GM13976 (cell line): ENCODE results near the gene SECISBP2.

Experiments
- DNase-seq: peaks from one replicate; pipeline ENCODE4 v3.0.0; 2012; ENCODE audit warnings: low spot score
- CTCF ChIP-seq: IDR thresholded peaks from 2 replicates; pipeline ENCODE4 v1.5.1; 2012; ENCODE audit warnings: borderline replicate concordance, mild to moderate bottlenecking; ENCODE audit not compliant: insufficient read depth; ENCODE audit errors: extremely low read depth, missing control alignments, control extremely low read depth
- in situ Hi-C: fragments of 300-500 bp; cut with MboI; formaldehyde crosslinking; loops from one replicate; pipeline ENCODE4 v1.12.0; 2022; ENCODE audit warnings: low sequenced_read_pairs, mixed read lengths, inconsistent platforms; ENCODE audit not compliant: unreplicated experiment

SECISBP2 gene

GRCh38 chr9:89317282-89317681 lies 1.0 kb upstream of the SECISBP2 start:
- no peak for DNase-seq
- in situ Hi-C loops, result no loop called here
- TF ChIP-seq CTCF, result no peak

GRCh38 chr9:89319015-89319905 lies 960 bp downstream of the SECISBP2 start:
- in situ Hi-C loops, result no loop called here
- no peak for DNase-seq
- no peak for TF ChIP-seq CTCF

- in situ Hi-C loops, result no loop called here
- no peak for TF ChIP-seq CTCF
- DNase-seq, result no peak
Measured at GRCh38 chr9:89323390-89323789, 5.1 kb downstream of the SECISBP2 start.

- in situ Hi-C loops, result no loop called here
- no peak for DNase-seq
- no peak for TF ChIP-seq CTCF
Measured at GRCh38 chr9:89325733-89326132, 7.4 kb downstream of the SECISBP2 start.

- in situ Hi-C loops, result no loop called here
- TF ChIP-seq CTCF, result no peak
- DNase-seq, result no peak
Measured at GRCh38 chr9:89328064-89328463, 9.8 kb downstream of the SECISBP2 start.

- in situ Hi-C loops, result no loop called here
Measured at GRCh38 chr9:89329917-89330316, 11.6 kb downstream of the SECISBP2 start.

More at GRCh38 chr9:89329917-89330316, 11.6 kb downstream of the SECISBP2 start:
- DNase-seq, result no peak
- TF ChIP-seq CTCF, result no peak
